ENCODE results near the gene EIF6. TPM values are rescaled to one million over a fixed set of nuclear protein-coding genes. Genes with fewer than 3 reads are reported as not detected.
"Not testable (repeated sequence)": the region's sequence is repeated elsewhere in the genome, so short reads cannot be mapped to it uniquely, and the experiment has no call there.

EIF6 gene
- total RNA-seq, 4 donors from 2014 or later: 69.5 to 110 (median 86.8) TPM

- no peak for DNase-seq (ENCODE audit: low spot score in 2 of 2)
- Histone ChIP-seq H3K27me3 (no peaks in the 10 kb centered on the region), H3K36me3 (peaks cover 0 to 50% (median 0%) of the 10 kb centered on the region in 3 donors), H3K4me3 (no peak overlapping the region), H3K9me3 (no peaks in the 10 kb centered on the region), H3K4me1 (peaks cover 0 to 3% (median 0%) of the 10 kb centered on the region in 4 donors), H3K27ac (peak overlapping the region in 1 of 4 donors; percentile 41)
- TF ChIP-seq POLR2A (IDR thresholded peaks at IDR 0.05): no peak
- no peak for TF ChIP-seq CTCF (IDR thresholded peaks at IDR 0.05)
- TF ChIP-seq EP300 (IDR thresholded peaks at IDR 0.05): no peak
- WGBS, 2 donors: 67 to 68% methylated on average over 6 of the region's 6 CpGs
Measured at GRCh38 chr20:35318502-35319157, 34.1 kb upstream of the EIF6 start.

GRCh38 chr20:35317416-35318210 lies 33.0 kb upstream of the EIF6 start:
- Histone ChIP-seq H3K27ac (peak overlapping the region in 2 of 4 donors; percentile 28 to 41), H3K9me3 (no peaks in the 10 kb centered on the region), H3K4me1 (peaks cover 0 to 3% (median 0%) of the 10 kb centered on the region in 4 donors), H3K36me3 (peaks cover 0 to 49% (median 0%) of the 10 kb centered on the region in 3 donors), H3K27me3 (no peaks in the 10 kb centered on the region), H3K4me3 (no peak overlapping the region)
- no peak for DNase-seq (ENCODE audit: low spot score in 2 of 2)
- no peak for TF ChIP-seq CTCF (IDR thresholded peaks at IDR 0.05)
- TF ChIP-seq POLR2A (IDR thresholded peaks at IDR 0.05): no peak
- TF ChIP-seq EP300 (IDR thresholded peaks at IDR 0.05): no peak
- WGBS, 2 donors: 82 to 90% methylated on average over 5 of the region's 5 CpGs

GRCh38 chr20:35316086-35316485 lies 31.5 kb upstream of the EIF6 start:
- no peak for DNase-seq (ENCODE audit: low spot score in 2 of 2)
- TF ChIP-seq EP300 (IDR thresholded peaks at IDR 0.05) (no peak), CTCF (IDR thresholded peaks at IDR 0.05) (no peak), POLR2A (IDR thresholded peaks at IDR 0.05) (no peak)
- Histone ChIP-seq H3K27me3 (no peaks in the 10 kb centered on the region), H3K36me3 (peaks cover 0 to 33% (median 0%) of the 10 kb centered on the region in 3 donors), H3K4me1 (peaks cover 0 to 3% (median 0%) of the 10 kb centered on the region in 4 donors), H3K27ac (no peak overlapping the region), H3K9me3 (no peaks in the 10 kb centered on the region), H3K4me3 (no peak overlapping the region)
- 93 to 94% methylated on average over 2 of the region's 2 CpGs for WGBS, 2 donors

- H3K4me1 ChIP-seq; H3K27me3 ChIP-seq; H3K4me3 ChIP-seq; DNase-seq (ENCODE audit: low spot score in 2 of 2); H3K27ac ChIP-seq; H3K9me3 ChIP-seq: not testable (repeated sequence)
- H3K36me3 ChIP-seq: peaks cover 0 to 29% (median 0%) of the 10 kb centered on the region in 3 donors
- WGBS, 2 donors: 87 to 95% methylated on average over 7 of the region's 7 CpGs
Measured at GRCh38 chr20:35315632-35316020, 31.1 kb upstream of the EIF6 start.

GRCh38 chr20:35314816-35315631 lies 30.5 kb upstream of the EIF6 start:
- no peak for TF ChIP-seq EP300 (IDR thresholded peaks at IDR 0.05)
- TF ChIP-seq POLR2A (IDR thresholded peaks at IDR 0.05): no peak
- TF ChIP-seq CTCF (IDR thresholded peaks at IDR 0.05): no peak
- 67 to 69% methylated on average over 3 of the region's 3 CpGs for WGBS, 2 donors

More at GRCh38 chr20:35314816-35315631, 30.5 kb upstream of the EIF6 start:
- Histone ChIP-seq H3K4me1 (peaks cover 0 to 3% (median 0%) of the 10 kb centered on the region in 4 donors), H3K4me3 (no peak overlapping the region), H3K36me3 (peaks cover 0 to 28% (median 0%) of the 10 kb centered on the region in 3 donors), H3K9me3 (no peaks in the 10 kb centered on the region), H3K27me3 (no peaks in the 10 kb centered on the region), H3K27ac (no peak overlapping the region)
- DNase-seq (ENCODE audit: low spot score in 2 of 2): no peak

All from tibial nerve (tissue), 4 donors.